ENCODE results near the gene TMEM131L.

- no peak for TF ChIP-seq CTCF (IDR thresholded peaks at IDR 0.05)
- TF ChIP-seq ZFX (IDR thresholded peaks at IDR 0.05; ENCODE audit: borderline replicate concordance), result no peak
These were observed 6.2 kb downstream of the TMEM131L start for GRCh38 chr4:153472122-153473037.
